Esophagus muscularis mucosa (tissue), 4 donors: ENCODE measurements around the gene DLGAP5. TPM values are rescaled to one million over a fixed set of nuclear protein-coding genes. Genes with fewer than 3 reads are reported as not detected.

ENCODE experiments used
- DNase-seq: peaks from one replicate; pipeline ENCODE4 v3.0.0-alpha.2; 2017; ENCODE audit errors: extremely low spot score
- H3K27ac ChIP-seq, 4 donors: fragments of 200-600 bp; sonication (generic); replicated peaks in 1 of 4; 1 replicate in 3 of 4; 2 replicates in 1 of 4; pipeline ENCODE4 v1.5.1; 2016 to 2019; ENCODE audit warnings: mild to moderate bottlenecking in 1 of 4
- H3K27me3 ChIP-seq, 4 donors: fragments of 200-600 bp; sonication (generic); one replicate each; pipeline versions ENCODE4 v1.5.1 to v1.6.0; 2016 to 2019
- H3K36me3 ChIP-seq, 4 donors: fragments of 200-600 bp; sonication (generic); one replicate each; pipeline ENCODE4 v1.5.1; 2016 to 2019
- H3K4me1 ChIP-seq, 4 donors: fragments of 200-600 bp; sonication (generic); one replicate each; pipeline ENCODE4 v1.5.1; 2016 to 2019
- H3K4me3 ChIP-seq, 4 donors: fragments of 200-600 bp; sonication (generic); 1 replicate in 2 of 4; 2 replicates in 2 of 4; pipeline ENCODE4 v1.5.1; 2016 to 2019; ENCODE audit warnings: mild to moderate bottlenecking in 4 of 4, moderate library complexity in 1 of 4
- H3K9me3 ChIP-seq, 4 donors: fragments of 200-600 bp; sonication (generic); 1 replicate in 3 of 4; 2 replicates in 1 of 4; pipeline ENCODE4 v1.5.1; 2016 to 2019
- EP300 ChIP-seq: sonication (generic); formaldehyde crosslinking; IDR thresholded peaks from one replicate; pipeline ENCODE4 v1.6.1; 2017; ENCODE audit warnings: antibody characterized with exemption
- POLR2A ChIP-seq: fragments of 450-650 bp; IDR thresholded peaks from one replicate; pipeline ENCODE4 v1.6.1; 2017; ENCODE audit warnings: antibody characterized with exemption, moderate library complexity, mild to moderate bottlenecking, low read depth
- POLR2AphosphoS5 ChIP-seq, 2 donors: sonication (generic); formaldehyde crosslinking; IDR thresholded peaks; one replicate each; pipeline ENCODE4 v1.6.1; 2017; ENCODE audit warnings: antibody characterized with exemption in 2 of 2
- WGBS: methylation state at CpG from one replicate; pipeline ENCODE4 v1.1.5; 2018; 5-methylcytosine and 5-hydroxymethylcytosine counted together
- intact Hi-C: fragments of 100-400 bp; cut with DNase I; formaldehyde crosslinking; loops from one replicate; pipeline ENCODE4 v1.15.1; 2023
- total RNA-seq, 4 donors: library from RNA; depleted of rRNA; stranded (reverse); fragments of >200 nt; gene quantifications; one replicate each; pipeline versions ENCODE4 v1.1.0 to v1.2.1, GENCODE V29; 2016
- TF ChIP-seq, protein P1 (sequence below), 3 experiments: fragments of 200-600 bp in 2 of 3; fragments of 450-650 bp in 1 of 3; sonication (generic) in 2 of 3; IDR thresholded peaks; one replicate each; pipeline ENCODE4 v1.5.1; 2017 to 2019; ENCODE audit warnings: antibody characterized with exemption in 3 of 3, mild to moderate bottlenecking in 2 of 3, moderate library complexity in 1 of 3

The DLGAP5 gene
- total RNA-seq, 4 donors from 2014 or later, result 0.69 TPM; not detected in 3

- peaks cover 41 to 55% (median 51%) of the 10 kb centered on the region in 4 donors for H3K4me1 ChIP-seq
- no peak for DNase-seq
- no peaks in the 10 kb centered on the region for H3K36me3 ChIP-seq
- H3K9me3 ChIP-seq, result no peaks in the 10 kb centered on the region
- H3K27ac ChIP-seq, result no peak overlapping the region
- intact Hi-C loops, result no loop called here
- H3K27me3 ChIP-seq, result no peaks in the 10 kb centered on the region
- 97% methylated on average over 9 of the region's 9 CpGs for WGBS
- TF ChIP-seq, protein P1, sequence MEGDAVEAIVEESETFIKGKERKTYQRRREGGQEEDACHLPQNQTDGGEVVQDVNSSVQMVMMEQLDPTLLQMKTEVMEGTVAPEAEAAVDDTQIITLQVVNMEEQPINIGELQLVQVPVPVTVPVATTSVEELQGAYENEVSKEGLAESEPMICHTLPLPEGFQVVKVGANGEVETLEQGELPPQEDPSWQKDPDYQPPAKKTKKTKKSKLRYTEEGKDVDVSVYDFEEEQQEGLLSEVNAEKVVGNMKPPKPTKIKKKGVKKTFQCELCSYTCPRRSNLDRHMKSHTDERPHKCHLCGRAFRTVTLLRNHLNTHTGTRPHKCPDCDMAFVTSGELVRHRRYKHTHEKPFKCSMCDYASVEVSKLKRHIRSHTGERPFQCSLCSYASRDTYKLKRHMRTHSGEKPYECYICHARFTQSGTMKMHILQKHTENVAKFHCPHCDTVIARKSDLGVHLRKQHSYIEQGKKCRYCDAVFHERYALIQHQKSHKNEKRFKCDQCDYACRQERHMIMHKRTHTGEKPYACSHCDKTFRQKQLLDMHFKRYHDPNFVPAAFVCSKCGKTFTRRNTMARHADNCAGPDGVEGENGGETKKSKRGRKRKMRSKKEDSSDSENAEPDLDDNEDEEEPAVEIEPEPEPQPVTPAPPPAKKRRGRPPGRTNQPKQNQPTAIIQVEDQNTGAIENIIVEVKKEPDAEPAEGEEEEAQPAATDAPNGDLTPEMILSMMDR (IDR thresholded peaks at IDR 0.05), result no peak
- no peak for TF ChIP-seq POLR2A
- H3K4me3 ChIP-seq, result no peak overlapping the region
Measured at GRCh38 chr14:55123852-55124639, 67.3 kb downstream of the DLGAP5 start.

GRCh38 chr14:55123101-55123500 lies 68.3 kb downstream of the DLGAP5 start:
- Histone ChIP-seq H3K36me3 (no peaks in the 10 kb centered on the region), H3K27me3 (no peaks in the 10 kb centered on the region), H3K4me1 (peaks cover 41 to 57% (median 52%) of the 10 kb centered on the region in 4 donors), H3K27ac (peak overlapping the region in 2 of 4 donors; percentile 11 to 24), H3K9me3 (no peaks in the 10 kb centered on the region), H3K4me3 (no peak overlapping the region)
- TF ChIP-seq POLR2AphosphoS5 (IDR thresholded peaks at IDR 0.05), result no peak
- TF ChIP-seq, protein P1 (IDR thresholded peaks at IDR 0.05), result no peak
- no peak for TF ChIP-seq EP300
- TF ChIP-seq POLR2A, result no peak
- intact Hi-C loops, result no loop called here
- DNase-seq, result no peak
- WGBS, result 71% methylated on average over 7 of the region's 8 CpGs

- DNase-seq, result no peak
- Histone ChIP-seq H3K27ac (peak overlapping the region in 1 of 4 donors; percentile 24), H3K9me3 (no peaks in the 10 kb centered on the region), H3K4me3 (no peak overlapping the region), H3K27me3 (no peaks in the 10 kb centered on the region), H3K4me1 (peaks cover 39 to 61% (median 51%) of the 10 kb centered on the region in 4 donors), H3K36me3 (no peaks in the 10 kb centered on the region)
- 50% methylated on average over 7 of the region's 8 CpGs for WGBS
- intact Hi-C loops, result no loop called here
- TF ChIP-seq POLR2AphosphoS5 (IDR thresholded peaks at IDR 0.05) (no peak), EP300 (no peak), POLR2A (no peak)
- TF ChIP-seq, protein P1 (IDR thresholded peaks at IDR 0.05), result no peak
Measured at GRCh38 chr14:55122440-55122986, 68.9 kb downstream of the DLGAP5 start.

DNA sequence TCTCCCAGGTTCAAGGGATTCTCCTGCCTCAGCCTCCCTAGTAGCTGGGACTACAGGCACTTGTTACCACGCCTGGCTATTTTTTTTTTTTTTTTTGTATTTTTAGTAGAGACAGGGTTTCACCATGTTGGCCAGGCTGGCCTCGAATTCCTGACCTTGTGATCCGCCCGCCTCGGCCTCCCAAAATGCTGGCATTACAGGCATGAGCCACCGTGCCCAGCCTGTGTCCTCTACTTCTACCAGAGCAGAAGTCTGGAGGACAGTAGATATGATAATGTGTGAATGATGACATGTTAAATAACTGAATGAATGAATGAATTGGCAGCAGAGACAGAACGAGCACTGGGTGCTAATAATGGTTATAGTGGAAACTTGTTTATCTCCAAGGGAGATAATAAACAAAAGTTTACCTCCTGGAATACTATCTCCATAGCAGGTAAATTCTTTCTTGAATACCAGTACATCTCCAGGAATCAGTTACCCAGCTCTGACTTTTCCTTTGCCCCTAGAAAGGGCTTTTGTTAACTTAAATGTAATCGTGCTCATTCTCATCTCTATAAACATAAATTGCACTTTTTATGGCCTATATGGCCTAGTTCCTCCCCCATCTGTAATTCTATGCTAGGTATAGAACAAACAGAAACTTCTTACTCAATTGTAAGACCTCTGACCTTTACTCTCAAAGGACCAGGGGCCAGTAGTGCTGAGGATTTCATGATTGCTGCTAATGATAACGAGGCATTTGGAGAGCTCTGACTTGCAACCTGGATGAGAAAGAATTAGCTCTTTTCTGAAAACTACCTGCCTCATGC lies 69.6 kb downstream of the DLGAP5 start:
- DNase-seq, result no peak
- Histone ChIP-seq H3K4me1 (peaks cover 39 to 61% (median 47%) of the 10 kb centered on the region in 4 donors), H3K27ac (no peak overlapping the region), H3K9me3 (no peaks in the 10 kb centered on the region), H3K27me3 (no peaks in the 10 kb centered on the region), H3K36me3 (no peaks in the 10 kb centered on the region), H3K4me3 (no peak overlapping the region)
- TF ChIP-seq EP300, result no peak
- TF ChIP-seq POLR2AphosphoS5 (IDR thresholded peaks at IDR 0.05), result no peak
- TF ChIP-seq, protein P1 (IDR thresholded peaks at IDR 0.05), result no peak
- no peak for TF ChIP-seq POLR2A
- intact Hi-C loops, result no loop called here
- WGBS, result 90% methylated on average over 9 of the region's 9 CpGs
